GM21367 (cell line): ENCODE measurements around the gene GALK2.
"Not testable (repeated sequence)": the region's sequence is repeated elsewhere in the genome, so short reads cannot be mapped to it uniquely, and the experiment has no call there.

ENCODE experiments used
- ATAC-seq: cut with Tn5 transposase; IDR thresholded peaks from one replicate; pipeline ENCODE4 v1.9.1; 2021; ENCODE audit not compliant: unreplicated experiment

Gene GALK2

GRCh38 chr15:49328941-49329340 is 158.9 kb downstream of the GALK2 start:
- ATAC-seq: no peak

DNA sequence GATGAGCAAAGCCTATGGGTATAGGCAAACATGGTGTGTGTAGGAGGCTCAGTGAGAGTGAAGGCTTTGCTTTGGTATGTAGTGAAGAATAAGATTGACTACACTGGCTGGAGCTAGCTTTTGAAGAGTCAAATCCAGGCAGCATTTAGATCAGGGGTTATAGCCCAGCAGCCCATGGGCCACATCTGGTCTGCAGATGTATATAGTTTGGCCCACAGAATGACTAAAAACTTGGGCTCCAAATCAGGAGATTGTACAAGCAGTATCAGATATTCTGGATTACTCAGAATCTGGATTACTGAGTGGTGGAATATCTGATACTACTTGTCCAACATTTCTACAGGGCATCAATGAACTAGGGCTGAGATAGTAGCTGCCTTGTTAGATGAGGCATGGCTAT is 160.1 kb downstream of the GALK2 start:
- ATAC-seq: no peak

- ATAC-seq: no peak
Measured at GRCh38 chr15:49331442-49331841, 161.4 kb downstream of the GALK2 start.

GRCh38 chr15:49331951-49332350 is 161.9 kb downstream of the GALK2 start:
- ATAC-seq: no peak

- no peak for ATAC-seq
Measured at GRCh38 chr15:49339656-49340055, 169.6 kb downstream of the GALK2 start.

GRCh38 chr15:49343546-49343945 is 173.5 kb downstream of the GALK2 start:
- no peak for ATAC-seq

DNA sequence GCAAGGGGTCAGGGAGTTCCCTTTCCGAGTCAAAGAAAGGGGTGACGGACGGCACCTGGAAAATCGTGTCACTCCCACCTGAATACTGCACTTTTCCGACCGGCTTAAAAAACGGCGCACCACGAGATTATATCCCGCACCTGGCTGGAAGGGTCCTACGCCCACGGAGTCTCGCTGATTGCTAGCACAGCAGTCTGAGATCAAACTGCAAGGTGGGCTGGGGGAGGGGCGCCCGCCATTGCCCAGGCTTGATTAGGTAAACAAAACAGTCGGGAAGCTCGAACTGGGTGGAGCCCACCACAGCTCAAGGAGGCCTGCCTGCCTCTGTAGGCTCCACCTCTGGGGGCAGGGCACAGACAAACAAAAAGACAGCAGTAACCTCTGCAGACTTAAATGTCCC is 184.4 kb downstream of the GALK2 start:
- not testable (repeated sequence) for ATAC-seq

DNA sequence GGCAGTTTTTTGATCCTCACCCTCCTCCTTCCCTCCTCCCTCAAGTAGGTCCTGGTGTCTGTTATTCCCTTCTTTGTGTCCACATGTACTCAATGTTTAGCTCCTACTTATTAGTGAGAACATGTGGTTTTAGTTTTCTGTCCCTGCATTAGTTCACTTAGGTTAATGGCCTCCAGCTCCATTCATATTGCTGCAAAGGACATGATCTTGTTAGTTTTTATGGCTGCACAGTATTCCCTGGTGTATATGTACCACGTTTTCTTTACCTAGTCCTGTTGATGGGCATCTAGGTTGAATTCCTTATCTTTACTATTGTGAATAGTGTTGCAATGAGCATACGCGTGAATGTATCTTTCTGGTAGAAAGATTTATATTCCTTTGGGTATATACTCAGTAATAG is 191.3 kb downstream of the GALK2 start:
- ATAC-seq: no peak

DNA sequence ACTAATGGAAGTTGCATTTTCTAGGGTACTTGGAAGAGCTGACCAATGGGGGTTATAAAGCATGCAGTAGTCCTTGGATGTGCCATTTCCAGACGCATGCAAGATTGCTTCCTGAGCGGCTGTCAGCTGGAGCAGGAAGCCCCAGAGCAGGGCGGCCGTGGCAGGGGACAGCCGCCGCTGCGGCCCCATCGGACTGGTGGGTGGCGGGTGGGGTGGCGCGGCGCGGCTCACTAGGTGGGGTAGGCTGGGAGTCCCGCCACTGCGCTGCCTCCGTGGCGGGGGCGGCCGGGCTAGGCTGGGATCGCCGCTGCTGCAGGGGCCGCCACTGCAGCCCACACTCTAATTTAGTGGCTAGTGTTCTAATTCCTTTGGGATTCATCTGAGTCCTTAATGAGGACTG is 196.4 kb downstream of the GALK2 start:
- no peak for ATAC-seq

DNA sequence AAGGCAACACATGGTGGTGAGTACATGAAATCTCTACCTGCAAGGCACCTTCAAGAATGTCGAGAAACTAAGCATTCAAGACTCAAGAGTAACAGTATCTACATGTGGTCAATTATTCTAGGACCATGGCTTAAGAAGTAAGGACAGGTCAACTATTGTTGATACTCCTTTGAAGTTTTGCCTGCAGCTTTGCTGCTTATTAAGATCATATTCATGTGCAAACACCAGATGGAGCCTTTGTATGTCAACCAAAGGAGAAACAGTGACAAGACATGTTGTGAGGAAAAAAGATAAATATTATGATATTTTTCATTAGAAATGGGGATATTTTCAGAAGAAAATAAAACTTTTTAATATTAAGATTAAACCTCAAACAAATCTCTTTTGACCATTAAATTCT is 200.7 kb downstream of the GALK2 start:
- no peak for ATAC-seq

DNA sequence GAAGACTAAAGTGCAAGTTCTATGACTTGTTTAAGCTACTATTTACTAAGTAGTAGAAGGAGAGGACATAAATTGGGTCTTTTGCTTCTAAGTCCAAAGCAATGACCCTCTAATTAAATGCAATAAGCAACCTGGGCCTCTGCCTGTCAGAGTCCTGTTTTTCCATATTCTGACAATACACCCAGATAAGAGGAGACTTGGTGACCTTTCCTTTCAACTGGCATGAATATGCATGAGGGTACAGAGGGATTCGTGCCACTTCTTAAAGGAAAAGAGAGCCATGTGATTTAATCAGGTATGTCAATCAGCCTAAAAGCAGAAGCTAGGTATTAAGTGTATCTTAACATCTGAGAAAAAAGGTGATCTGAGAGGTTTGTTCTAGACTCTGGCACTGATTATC is 202.3 kb downstream of the GALK2 start:
- ATAC-seq: no peak

GRCh38 chr15:49379996-49380395 is 209.9 kb downstream of the GALK2 start:
- ATAC-seq: no peak

- ATAC-seq: no peak
Measured at GRCh38 chr15:49380912-49381311, 210.9 kb downstream of the GALK2 start.
